Putamen (tissue), 1 donor: Measurements from ENCODE around the gene PLSCR3.

ENCODE experiments used
- DNase-seq: peaks from one replicate; pipeline ENCODE4 v3.0.0-alpha.2; 2016; ENCODE audit warnings: low spot score

The PLSCR3 gene

GRCh38 chr17:7394452-7395191 is at the start of gene PLSCR3:
TSS of gene PLSCR3 (minus strand) at chr17:7394525. CDS start at chr17:7394110, 415 bp downstream.
- peak; percentile 79 for DNase-seq

- no peak for DNase-seq
Measured at GRCh38 chr17:7443499-7444485, 49.5 kb upstream of the PLSCR3 start.

GRCh38 chr17:7442142-7442541 is 47.8 kb upstream of the PLSCR3 start:
- DNase-seq: no peak

- DNase-seq: no peak
Measured at GRCh38 chr17:7441266-7441665, 46.9 kb upstream of the PLSCR3 start.

- no peak for DNase-seq
Measured at GRCh38 chr17:7440834-7441195, 46.5 kb upstream of the PLSCR3 start.

- DNase-seq: no peak
Measured at GRCh38 chr17:7440113-7440833, 45.9 kb upstream of the PLSCR3 start.

GRCh38 chr17:7439462-7440112 is 45.3 kb upstream of the PLSCR3 start, which contains the start of gene FGF11:
TSS of gene FGF11 (plus strand) at chr17:7439512. CDS start at chr17:7439621, 109 bp downstream.
- DNase-seq: no peak

GRCh38 chr17:7438656-7439460 is 44.5 kb upstream of the PLSCR3 start:
- no peak for DNase-seq

GRCh38 chr17:7437950-7438614 is 43.8 kb upstream of the PLSCR3 start:
- no peak for DNase-seq

- no peak for DNase-seq
Measured at GRCh38 chr17:7437369-7437863, 43.1 kb upstream of the PLSCR3 start.

GRCh38 chr17:7436556-7437368 is 42.4 kb upstream of the PLSCR3 start:
- DNase-seq: peak; percentile 74

- no peak for DNase-seq
Measured at GRCh38 chr17:7435676-7436555, 41.6 kb upstream of the PLSCR3 start.

GRCh38 chr17:7432296-7432695 is 38.0 kb upstream of the PLSCR3 start:
- no peak for DNase-seq

GRCh38 chr17:7431231-7431630 is 36.9 kb upstream of the PLSCR3 start:
- DNase-seq: no peak

GRCh38 chr17:7429722-7430121 is 35.4 kb upstream of the PLSCR3 start:
- no peak for DNase-seq

GRCh38 chr17:7428557-7428956 is 34.2 kb upstream of the PLSCR3 start, which contains the start of gene SPEM3:
TSS of gene SPEM3 (plus strand) at chr17:7428857. CDS start at chr17:7428903, 46 bp downstream.
- no peak for DNase-seq

- no peak for DNase-seq
Measured at GRCh38 chr17:7427549-7427948, 33.2 kb upstream of the PLSCR3 start.

GRCh38 chr17:7426896-7427489 is 32.7 kb upstream of the PLSCR3 start:
- DNase-seq: no peak
